Heart right ventricle (tissue), 16 donors: Measurements from ENCODE around the gene CHKA. TPM values are rescaled to one million over a fixed set of nuclear protein-coding genes. Genes with fewer than 3 reads are reported as not detected.

ENCODE experiments used
- ATAC-seq, 8 donors: fragments of 200-7000 bp; cut with Tn5 transposase; one replicate each; pipeline ENCODE4 v1.9.1; 2020; ENCODE audit warnings: mild to moderate bottlenecking in 8 of 8, moderate library complexity in 8 of 8, moderate number of reproducible peaks in 1 of 8
- DNase-seq, 2 donors: peaks; one replicate each; pipeline ENCODE4 v3.0.0-alpha.2; 2020
- H3K27ac ChIP-seq, 10 donors: fragments of 200-600 bp; sonication (generic) in 2 of 10; one replicate each; pipeline versions ENCODE4 v1.5.0 to v1.8.0; 2020 to 2022; ENCODE audit warnings: mild to moderate bottlenecking in 3 of 10
- H3K27me3 ChIP-seq, 7 donors: fragments of 200-600 bp; one replicate each; pipeline ENCODE4 v1.8.0; 2021 to 2022; ENCODE audit warnings: mild to moderate bottlenecking in 2 of 7
- H3K36me3 ChIP-seq, 9 donors: fragments of 200-600 bp; sonication (generic) in 1 of 9; one replicate each; pipeline versions ENCODE4 v1.5.0 to v1.8.0; 2020 to 2022; ENCODE audit warnings: mild to moderate bottlenecking in 2 of 9
- H3K4me1 ChIP-seq, 9 donors: fragments of 200-600 bp; sonication (generic) in 1 of 9; one replicate each; pipeline versions ENCODE4 v1.5.0 to v1.8.0; 2020 to 2022; ENCODE audit warnings: mild to moderate bottlenecking in 4 of 9
- H3K4me3 ChIP-seq, 10 donors: fragments of 200-600 bp; sonication (generic) in 2 of 10; one replicate each; pipeline versions ENCODE4 v1.5.0 to v1.8.0; 2020 to 2022; ENCODE audit warnings: mild to moderate bottlenecking in 7 of 10, moderate library complexity in 2 of 10
- H3K9me3 ChIP-seq, 11 donors: fragments of 200-600 bp in 10 of 11; sonication (generic) in 2 of 11; one replicate each; pipeline versions ENCODE4 v1.5.0 to v1.8.0; 2013 to 2022; ENCODE audit warnings: mild to moderate bottlenecking in 2 of 11, control low read depth in 1 of 11, moderate library complexity in 1 of 11
- WGBS, 2 donors: extraction: QIAGEN DNeasy Blood & Tissue Kit; methylation state at CpG; one replicate each; pipeline ENCODE4 v1.1.7; 2013; ENCODE audit warnings: inconsistent platforms in 1 of 2; 5-methylcytosine and 5-hydroxymethylcytosine counted together
- intact Hi-C, 10 donors: fragments of 100-400 bp; cut with DNase I; formaldehyde crosslinking; loops; one replicate each; pipeline versions ENCODE4 v1.11.1 to v1.14.2; 2022
- polyA plus RNA-seq, 2 donors: library from polyadenylated mRNA; stranded (reverse); fragments of 200-250 nt; gene quantifications; one replicate each; pipeline ENCODE4 v1.2.3, GENCODE V29; 2013
- total RNA-seq, 10 donors: library from RNA; stranded (reverse); fragmentation: NEBNext Ultra II Directional in 3 of 10; extraction: Animal tissue kit (Norgen Biotek cat#: 25700) in 3 of 10; gene quantifications; one replicate each; pipeline versions ENCODE4 v1.2.1 to v1.2.4, GENCODE V29; 2021 to 2023
- TF ChIP-seq, protein P1 (sequence below), 9 donors: fragments of 200-600 bp; sonication (generic) in 2 of 9; IDR thresholded peaks; one replicate each; pipeline versions ENCODE4 v1.5.0 to v1.8.0; 2021 to 2022; ENCODE audit warnings: antibody characterized with exemption in 9 of 9, mild to moderate bottlenecking in 5 of 9, moderate library complexity in 1 of 9
- donor health status: Arrhythmogenic right ventricular cardiomyopathy.
- donor health status: ischemic (EF 13 %, LVEDD 7.1; RV severe dilation, severe dysfunction).
- donor health status: healthy with polysubstance abuse.
- donor health status: DM: no; HTN: yes; CAD: no.
- donor health status: DM: no; HTN: no; CAD: no.
- donor health status: ischemic (EF 25% LVEDD 6.9; RV normal size, moderate dysfunction).
- donor health status: ischemic (EF 25% LVEDD 5.7; RV mildly dilated, moderate dysfunction).
- donor health status: healthy.
- donor health status: DM: yes; HTN: yes; CAD: no.
- donor health status: Ischemic cardiomyopathy.
- donor health status: ischemic (EF 35%, LVEDD 5.7; RV mildly dilated, moderate dysfunction).
- donor health status: nonischemic (EF 11% LVEDD 7.7; RV severe dilation, severe dysfunction).
- donor health status: DM: yes; HTN: yes; CAD: no.
- donor health status: PGD.
- donor health status: ischemic (EF 29% LVEDD 5.4; RV normal size, mild dysfunction).
- donor health status: nonischemic (EF 23%, LVEDD 6.1; RV moderate dilation, normal function).

CHKA gene
- total and polyA plus RNA-seq, 12 donors: 7.0 to 66.1 (median 9.6) TPM

DNA sequence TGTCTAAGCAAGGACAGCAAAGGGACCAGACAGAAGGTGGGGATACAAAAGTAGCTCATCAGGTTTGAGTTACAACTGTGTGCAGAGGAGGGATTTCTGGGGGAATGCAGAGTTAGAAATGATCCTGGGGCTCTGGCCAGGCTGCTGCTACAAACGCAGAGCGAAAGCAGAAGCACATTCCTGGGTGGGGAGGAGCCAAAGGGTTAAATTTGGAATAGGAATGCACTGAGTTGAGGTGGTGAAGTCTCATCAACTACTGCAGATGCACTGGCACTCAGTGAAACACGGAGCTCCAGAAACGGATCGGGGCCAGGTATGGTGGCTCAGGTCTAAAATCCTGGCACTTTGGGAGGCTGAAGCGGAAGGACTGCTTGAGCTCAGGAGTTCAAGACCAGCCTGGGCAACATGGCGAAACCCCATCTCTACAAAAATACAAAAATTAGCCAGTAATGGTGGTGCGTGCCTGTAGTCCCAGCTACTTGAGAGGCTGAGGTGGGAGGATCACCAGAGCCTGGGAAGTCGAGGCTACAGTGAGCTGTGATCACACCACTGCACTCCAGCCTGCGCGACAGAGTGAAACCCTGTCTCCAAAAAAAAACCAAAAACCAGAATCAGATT, 3.2 kb downstream of the CHKA start:
- intact Hi-C loops: no loop called here
- peak overlapping the region in 5 of 10 donors; percentile 8 to 76 (median 16) for H3K27ac ChIP-seq
- H3K4me1 ChIP-seq: peaks cover 3 to 66% (median 40%) of the 10 kb centered on the region in 9 donors
- TF ChIP-seq, protein P1, sequence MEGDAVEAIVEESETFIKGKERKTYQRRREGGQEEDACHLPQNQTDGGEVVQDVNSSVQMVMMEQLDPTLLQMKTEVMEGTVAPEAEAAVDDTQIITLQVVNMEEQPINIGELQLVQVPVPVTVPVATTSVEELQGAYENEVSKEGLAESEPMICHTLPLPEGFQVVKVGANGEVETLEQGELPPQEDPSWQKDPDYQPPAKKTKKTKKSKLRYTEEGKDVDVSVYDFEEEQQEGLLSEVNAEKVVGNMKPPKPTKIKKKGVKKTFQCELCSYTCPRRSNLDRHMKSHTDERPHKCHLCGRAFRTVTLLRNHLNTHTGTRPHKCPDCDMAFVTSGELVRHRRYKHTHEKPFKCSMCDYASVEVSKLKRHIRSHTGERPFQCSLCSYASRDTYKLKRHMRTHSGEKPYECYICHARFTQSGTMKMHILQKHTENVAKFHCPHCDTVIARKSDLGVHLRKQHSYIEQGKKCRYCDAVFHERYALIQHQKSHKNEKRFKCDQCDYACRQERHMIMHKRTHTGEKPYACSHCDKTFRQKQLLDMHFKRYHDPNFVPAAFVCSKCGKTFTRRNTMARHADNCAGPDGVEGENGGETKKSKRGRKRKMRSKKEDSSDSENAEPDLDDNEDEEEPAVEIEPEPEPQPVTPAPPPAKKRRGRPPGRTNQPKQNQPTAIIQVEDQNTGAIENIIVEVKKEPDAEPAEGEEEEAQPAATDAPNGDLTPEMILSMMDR (IDR thresholded peaks at IDR 0.05): no peak
- no peaks in the 10 kb centered on the region for H3K36me3 ChIP-seq
- no peaks in the 10 kb centered on the region for H3K27me3 ChIP-seq
- H3K4me3 ChIP-seq: no peak overlapping the region
- DNase-seq: no peak
- H3K9me3 ChIP-seq: no peaks in the 10 kb centered on the region
- ATAC-seq: no peak
- 50 to 73% methylated on average over 11 of the region's 11 CpGs for WGBS, 2 donors

DNA sequence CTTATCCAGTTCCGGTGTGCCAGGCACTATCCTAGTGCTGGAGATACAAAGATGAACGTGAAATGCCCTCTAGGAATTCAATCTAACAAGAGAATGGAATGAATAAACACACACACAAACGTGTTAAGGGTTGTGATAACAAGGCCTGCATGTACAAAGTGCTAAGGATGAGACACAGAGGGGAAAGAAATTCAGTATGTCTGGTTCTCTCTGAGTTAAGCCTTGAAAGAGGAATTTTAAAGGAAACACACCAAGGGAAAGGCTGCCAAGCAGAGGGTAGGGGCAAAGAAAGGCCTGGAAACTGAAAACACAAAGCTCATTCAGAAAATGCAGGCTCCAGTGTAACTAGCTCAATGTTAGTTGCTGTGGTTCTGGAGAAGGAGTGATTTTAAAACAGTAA, 4.2 kb downstream of the CHKA start:
- no peaks in the 10 kb centered on the region for H3K36me3 ChIP-seq
- intact Hi-C loops: no loop called here
- 48 to 53% methylated on average over 3 of the region's 3 CpGs for WGBS, 2 donors
- no peak for ATAC-seq
- no peak for DNase-seq
- no peak overlapping the region for H3K4me3 ChIP-seq
- peak overlapping the region in 3 of 10 donors; percentile 0 to 26 (median 8) for H3K27ac ChIP-seq
- peaks cover 1 to 62% (median 36%) of the 10 kb centered on the region in 9 donors for H3K4me1 ChIP-seq
- no peaks in the 10 kb centered on the region for H3K27me3 ChIP-seq
- TF ChIP-seq, protein P1 (IDR thresholded peaks at IDR 0.05): no peak
- H3K9me3 ChIP-seq: no peaks in the 10 kb centered on the region

DNA sequence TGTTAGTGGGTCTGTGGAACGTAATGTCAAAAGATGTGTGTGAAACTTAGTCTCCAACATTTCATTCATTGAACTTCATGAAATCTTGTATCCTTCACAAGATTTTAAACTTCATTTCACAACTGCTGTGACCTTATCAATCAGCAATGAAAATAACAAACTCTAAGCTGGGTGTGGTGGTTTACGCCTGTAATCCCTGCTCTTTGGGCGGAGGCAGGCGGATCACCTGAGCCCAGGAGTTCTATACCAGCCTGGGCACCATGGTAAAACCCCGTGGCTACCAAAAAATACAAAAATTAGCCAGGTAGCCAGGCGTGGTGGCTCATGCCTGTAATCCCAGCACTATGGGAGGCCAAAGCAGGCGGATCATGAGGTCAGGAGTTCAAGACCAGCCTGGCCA, 5.1 kb downstream of the CHKA start:
- no peak overlapping the region for H3K27ac ChIP-seq
- TF ChIP-seq, protein P1 (IDR thresholded peaks at IDR 0.05): no peak
- intact Hi-C loops: no loop called here
- no peaks in the 10 kb centered on the region for H3K36me3 ChIP-seq
- H3K4me3 ChIP-seq: no peak overlapping the region
- no peaks in the 10 kb centered on the region for H3K27me3 ChIP-seq
- no peak for ATAC-seq
- H3K4me1 ChIP-seq: peaks cover 0 to 58% (median 34%) of the 10 kb centered on the region in 9 donors
- 95% methylated on average over 7 of the region's 7 CpGs for WGBS, 2 donors
- H3K9me3 ChIP-seq: no peaks in the 10 kb centered on the region
- no peak for DNase-seq

DNA sequence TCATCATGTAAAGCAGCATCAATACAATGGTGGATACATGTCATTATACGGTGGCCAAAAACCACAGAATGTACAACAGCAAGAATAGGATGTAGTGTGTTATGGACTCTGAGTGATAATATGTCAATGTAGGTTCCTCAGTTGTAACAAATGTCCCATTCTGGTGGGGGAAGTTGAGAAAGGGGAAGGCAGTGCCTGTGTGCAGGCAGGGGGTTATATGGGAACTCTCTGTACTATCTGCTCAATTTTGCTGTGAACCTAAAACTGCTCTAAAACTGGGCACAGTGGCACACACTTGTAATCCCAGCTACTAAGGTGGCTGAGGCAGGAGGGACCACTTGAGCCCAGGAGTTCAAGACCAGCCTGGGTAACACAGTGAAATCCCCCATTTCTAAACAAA, 5.9 kb downstream of the CHKA start:
- ATAC-seq (peak in 4 of 8 donors; percentile 20 to 68 (median 49)), DNase-seq (no peak)
- no peak overlapping the region for H3K4me3 ChIP-seq
- H3K9me3 ChIP-seq: no peaks in the 10 kb centered on the region
- H3K27ac ChIP-seq: peak overlapping the region in 1 of 10 donors; percentile 27
- H3K27me3 ChIP-seq: no peaks in the 10 kb centered on the region
- H3K4me1 ChIP-seq: peaks cover 0 to 58% (median 32%) of the 10 kb centered on the region in 9 donors
- TF ChIP-seq, protein P1 (IDR thresholded peaks at IDR 0.05): no peak
- intact Hi-C loops: no loop called here
- H3K36me3 ChIP-seq: no peaks in the 10 kb centered on the region
- WGBS, 2 donors: 67 to 70% methylated on average over 1 of the region's 1 CpG
